SU-DHL-6 (cell line): Measurements from ENCODE around the gene GAB2.

Experiments used
- H2AFZ ChIP-seq: fragments of 200-600 bp; sonication (generic); 2 replicates; pipeline ENCODE4 v1.6.1; 2014; ENCODE audit warnings: low read depth, mild to moderate bottlenecking, moderate library complexity, mixed read lengths, antibody characterized with exemption, low read length; ENCODE audit not compliant: severe bottlenecking
- H3F3A ChIP-seq: fragments of 200-600 bp; shearing (Covaris generic); 2 replicates; pipeline ENCODE4 v1.6.0; 2016; ENCODE audit warnings: antibody characterized with exemption, mild to moderate bottlenecking; ENCODE audit not compliant: insufficient read depth
- H3K27ac ChIP-seq: fragments of 200-600 bp; sonication (generic); 2 replicates; pipeline ENCODE4 v1.5.1; 2016; ENCODE audit warnings: low read depth, mild to moderate bottlenecking, low read length, moderate library complexity, mixed read lengths
- H3K27me3 ChIP-seq: fragments of 200-600 bp; sonication (generic), shearing (Covaris generic); 2 replicates; pipeline ENCODE4 v1.6.0; 2014; ENCODE audit warnings: mild to moderate bottlenecking, low read length
- H3K36me3 ChIP-seq: fragments of 200-600 bp; sonication (generic); 2 replicates; pipeline ENCODE4 v1.6.1; 2014; ENCODE audit warnings: mild to moderate bottlenecking, low read length, mixed read lengths
- H3K4me2 ChIP-seq: fragments of 300-600, 200-600 bp; shearing (Covaris generic), sonication (generic); 2 replicates; pipeline ENCODE4 v1.6.0; 2014; ENCODE audit warnings: low read length, low read depth, mild to moderate bottlenecking; ENCODE audit not compliant: poor library complexity, severe bottlenecking
- H3K4me3 ChIP-seq: fragments of 200-600 bp; sonication (generic); 2 replicates; pipeline ENCODE4 v1.5.1; 2014; ENCODE audit warnings: antibody characterized with exemption, low read length, mild to moderate bottlenecking, mixed read lengths; ENCODE audit not compliant: insufficient read depth, poor library complexity, severe bottlenecking
- H3K79me2 ChIP-seq: fragments of 200-600 bp; sonication (generic); 2 replicates; pipeline ENCODE4 v1.6.1; 2014; ENCODE audit warnings: mild to moderate bottlenecking, low read length, moderate library complexity; ENCODE audit not compliant: insufficient read depth
- H3K9ac ChIP-seq: fragments of 200-600 bp; sonication (generic); 2 replicates; pipeline ENCODE4 v1.7.0; 2014; ENCODE audit warnings: mild to moderate bottlenecking, low read length
- H3K9me2 ChIP-seq: fragments of 200-600 bp; sonication (generic); replicated peaks from 2 replicates; pipeline ENCODE4 v1.6.1; 2014; ENCODE audit warnings: low read length; ENCODE audit not compliant: insufficient read depth
- H3K9me3 ChIP-seq: fragments of 200-600 bp; sonication (generic); 2 replicates; pipeline ENCODE4 v1.6.1; 2014; ENCODE audit warnings: low read length, mixed read lengths; ENCODE audit not compliant: insufficient read depth
- H4K20me1 ChIP-seq: fragments of 200-600 bp; sonication (generic); 2 replicates; pipeline ENCODE4 v1.6.1; 2014; ENCODE audit warnings: low read depth, mild to moderate bottlenecking, antibody characterized with exemption, low read length, moderate library complexity, mixed read lengths
- CTCF ChIP-seq: fragments of 200-600 bp; sonication (generic); IDR thresholded peaks from one replicate; pipeline ENCODE4 v1.5.1; 2017; ENCODE audit warnings: antibody characterized with exemption, mild to moderate bottlenecking, low read length, moderate library complexity; ENCODE audit not compliant: insufficient read depth, poor library complexity, severe bottlenecking
- EZH2phosphoT487 ChIP-seq: fragments of 200-600 bp; sonication (generic), shearing (Covaris generic); conservative IDR thresholded peaks from 2 replicates; pipeline ENCODE4 v1.6.1; 2018; ENCODE audit warnings: mild to moderate bottlenecking, antibody characterized with exemption, low read length, moderate library complexity, mixed read lengths

Gene GAB2

GRCh38 chr11:78214331-78215194, 203.1 kb downstream of the GAB2 start:
- no peaks in the 10 kb centered on the region for H3K9me2 ChIP-seq
- H3K36me3 ChIP-seq, result no peaks in the 10 kb centered on the region
- H4K20me1 ChIP-seq, result no peaks in the 10 kb centered on the region
- no peak overlapping the region for H2AFZ ChIP-seq
- H3K79me2 ChIP-seq, result no peaks in the 10 kb centered on the region
- no peaks in the 10 kb centered on the region for H3F3A ChIP-seq
- no peaks in the 10 kb centered on the region for H3K27me3 ChIP-seq
- no peak overlapping the region for H3K4me2 ChIP-seq
- H3K9me3 ChIP-seq, result no peaks in the 10 kb centered on the region
- H3K27ac ChIP-seq, result no peak overlapping the region
- no peak overlapping the region for H3K4me3 ChIP-seq
- no peak overlapping the region for H3K9ac ChIP-seq
- TF ChIP-seq EZH2phosphoT487 (no peak), CTCF (no peak)

- Histone ChIP-seq H3K27ac (no peak overlapping the region), H2AFZ (no peak overlapping the region), H4K20me1 (no peaks in the 10 kb centered on the region), H3K9ac (no peak overlapping the region), H3F3A (no peaks in the 10 kb centered on the region), H3K36me3 (no peaks in the 10 kb centered on the region), H3K79me2 (no peaks in the 10 kb centered on the region), H3K4me3 (no peak overlapping the region), H3K9me3 (no peaks in the 10 kb centered on the region), H3K9me2 (no peaks in the 10 kb centered on the region), H3K4me2 (no peak overlapping the region), H3K27me3 (no peaks in the 10 kb centered on the region)
- TF ChIP-seq EZH2phosphoT487 (no peak), CTCF (no peak)
Measured at GRCh38 chr11:78213526-78214330, 203.9 kb downstream of the GAB2 start.

- TF ChIP-seq CTCF, result no peak
- no peak for TF ChIP-seq EZH2phosphoT487
Measured at GRCh38 chr11:78212586-78213371, 204.8 kb downstream of the GAB2 start.

More at GRCh38 chr11:78212586-78213371, 204.8 kb downstream of the GAB2 start:
- Histone ChIP-seq H3K4me2 (no peak overlapping the region), H2AFZ (no peak overlapping the region), H3K9me3 (no peaks in the 10 kb centered on the region), H3K4me3 (no peak overlapping the region), H3K27ac (no peak overlapping the region), H3K79me2 (no peaks in the 10 kb centered on the region), H3F3A (no peaks in the 10 kb centered on the region), H3K9me2 (no peaks in the 10 kb centered on the region), H3K36me3 (no peaks in the 10 kb centered on the region), H4K20me1 (no peaks in the 10 kb centered on the region), H3K9ac (no peak overlapping the region), H3K27me3 (no peaks in the 10 kb centered on the region)
